Astrocyte of the cerebellum (primary cell): ENCODE measurements around the gene ZNF24.

Experiments used
- DNase-seq: peaks from one replicate; pipeline ENCODE4 v3.0.0-alpha.2; 2011; ENCODE audit warnings: low read depth
- H3K4me3 ChIP-seq: 2 replicates; pipeline ENCODE4 v1.5.1; 2011; ENCODE audit warnings: mild to moderate bottlenecking, low read depth, low read length, moderate library complexity
- CTCF ChIP-seq: IDR thresholded peaks from 2 replicates; pipeline ENCODE4 v1.5.1; 2012; ENCODE audit warnings: low read length, low read depth, moderate library complexity, mild to moderate bottlenecking; ENCODE audit errors: missing control alignments
- in situ Hi-C: cut with HindIII; loops from 2 replicates; pipeline ENCODE4 v1.10.0; 2017; ENCODE audit warnings: low sequenced_read_pairs

Gene ZNF24

GRCh38 chr18:35345460-35345921 is 1.3 kb upstream of the ZNF24 start:
- in situ Hi-C loops = no loop called here
- H3K4me3 ChIP-seq = no peak overlapping the region
- no peak for TF ChIP-seq CTCF
- peak; percentile 3 for DNase-seq

GRCh38 chr18:35344736-35345459 is 678 bp upstream of the ZNF24 start:
- TF ChIP-seq CTCF = no peak
- DNase-seq = no peak
- in situ Hi-C loops = no loop called here
- peak overlapping the region; percentile 97 for H3K4me3 ChIP-seq

- no peak for DNase-seq
- H3K4me3 ChIP-seq = peak overlapping the region; percentile 97
- no peak for TF ChIP-seq CTCF
- in situ Hi-C loops = no loop called here
Measured at GRCh38 chr18:35343488-35343935, 708 bp downstream of the ZNF24 start.

DNA sequence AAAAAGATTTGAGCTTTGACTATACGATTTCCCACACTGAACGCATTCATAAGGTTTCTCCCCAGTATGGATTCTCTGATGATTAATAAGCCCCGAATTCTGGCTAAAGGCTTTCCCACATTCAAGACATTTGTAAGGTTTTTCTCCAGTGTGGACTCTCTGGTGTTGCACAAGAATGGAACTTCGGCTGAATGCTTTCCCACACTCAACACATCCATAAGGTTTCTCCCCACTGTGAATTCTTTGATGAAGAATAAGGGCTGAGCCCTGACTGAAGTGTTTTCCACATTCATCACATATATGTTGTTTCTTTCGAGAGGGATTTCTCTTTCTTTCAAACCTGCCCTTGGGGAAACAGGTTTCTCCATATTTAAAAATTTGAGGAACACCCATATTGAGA is 6.9 kb downstream of the ZNF24 start:
- no peak overlapping the region for H3K4me3 ChIP-seq
- DNase-seq = no peak
- no peak for TF ChIP-seq CTCF
- in situ Hi-C loops = no loop called here

- TF ChIP-seq CTCF = no peak
- DNase-seq = no peak
- H3K4me3 ChIP-seq = no peak overlapping the region
- in situ Hi-C loops = no loop called here
Measured at GRCh38 chr18:35335866-35336265, 8.4 kb downstream of the ZNF24 start.

GRCh38 chr18:35334821-35335220 is 9.4 kb downstream of the ZNF24 start:
- in situ Hi-C loops = no loop called here
- DNase-seq = peak; percentile 22
- no peak overlapping the region for H3K4me3 ChIP-seq
- TF ChIP-seq CTCF = no peak
